Osteocyte (in vitro differentiated cells): ENCODE data around the gene INSM1. TPM values are rescaled to one million over a fixed set of nuclear protein-coding genes. Genes with fewer than 3 reads are reported as not detected.
A peak's percentile ranks its signal among the peaks of the same experiment; 100 is the strongest.

Experiments used
- DNase-seq: peaks from one replicate; pipeline ENCODE4 v3.0.0; 2021; ENCODE audit warnings: mixed read lengths; ENCODE audit not compliant: unreplicated experiment; ENCODE audit errors: extremely low spot score
- H3K27ac Mint-ChIP-seq: one replicate; pipeline ENCODE4 v1.8.0; 2021; ENCODE audit warnings: mild to moderate bottlenecking, mixed read lengths; ENCODE audit not compliant: unreplicated experiment
- H3K27me3 Mint-ChIP-seq: one replicate; pipeline ENCODE4 v1.8.0; 2021; ENCODE audit warnings: mixed read lengths; ENCODE audit not compliant: unreplicated experiment
- H3K36me3 Mint-ChIP-seq: one replicate; pipeline ENCODE4 v1.8.0; 2021; ENCODE audit warnings: mixed read lengths; ENCODE audit not compliant: unreplicated experiment
- H3K4me1 Mint-ChIP-seq: one replicate; pipeline ENCODE4 v1.8.0; 2021; ENCODE audit warnings: mixed read lengths; ENCODE audit not compliant: unreplicated experiment
- H3K4me3 Mint-ChIP-seq: one replicate; pipeline ENCODE4 v1.8.0; 2021; ENCODE audit warnings: mild to moderate bottlenecking, moderate library complexity, mixed read lengths; ENCODE audit not compliant: unreplicated experiment
- H3K9me3 Mint-ChIP-seq: one replicate; pipeline ENCODE4 v1.8.0; 2021; ENCODE audit warnings: mixed read lengths; ENCODE audit not compliant: unreplicated experiment
- CTCF ChIP-seq: fragments of 200-600 bp; sonication (generic); IDR thresholded peaks from 2 replicates; pipeline ENCODE4 v1.5.0; 2021; ENCODE audit warnings: antibody characterized with exemption, mild to moderate bottlenecking, moderate library complexity
- total RNA-seq: library from RNA; stranded (reverse); gene quantifications from 2 replicates; pipeline ENCODE4 v1.2.1, GENCODE V29; 2021

Gene INSM1
- total RNA-seq, 1 donor from 2014 or later, result not detected

DNA sequence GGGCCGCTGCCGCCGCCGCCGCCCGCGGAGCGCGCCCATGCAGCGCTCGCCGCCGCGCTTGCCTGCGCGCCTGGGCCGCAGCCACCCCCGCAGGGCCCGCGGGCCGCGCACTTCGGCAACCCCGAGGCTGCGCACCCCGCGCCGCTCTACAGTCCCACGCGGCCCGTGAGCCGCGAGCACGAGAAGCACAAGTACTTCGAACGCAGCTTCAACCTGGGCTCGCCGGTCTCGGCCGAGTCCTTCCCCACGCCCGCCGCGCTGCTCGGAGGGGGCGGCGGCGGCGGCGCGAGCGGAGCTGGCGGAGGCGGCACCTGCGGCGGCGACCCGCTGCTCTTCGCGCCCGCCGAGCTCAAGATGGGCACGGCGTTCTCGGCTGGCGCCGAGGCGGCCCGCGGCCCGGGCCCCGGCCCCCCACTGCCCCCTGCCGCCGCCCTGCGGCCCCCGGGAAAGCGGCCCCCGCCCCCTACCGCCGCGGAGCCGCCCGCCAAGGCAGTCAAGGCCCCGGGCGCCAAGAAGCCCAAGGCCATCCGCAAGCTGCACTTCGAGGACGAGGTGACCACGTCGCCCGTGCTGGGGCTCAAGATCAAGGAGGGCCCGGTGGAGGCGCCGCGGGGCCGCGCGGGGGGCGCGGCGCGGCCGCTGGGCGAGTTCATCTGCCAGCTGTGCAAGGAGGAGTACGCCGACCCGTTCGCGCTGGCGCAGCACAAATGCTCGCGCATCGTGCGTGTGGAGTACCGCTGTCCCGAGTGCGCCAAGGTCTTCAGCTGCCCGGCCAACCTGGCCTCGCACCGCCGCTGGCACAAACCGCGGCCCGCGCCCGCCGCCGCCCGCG is 730 bp downstream of the INSM1 start:
- H3K4me3 Mint-ChIP-seq, result no peak overlapping the region
- no peaks in the 10 kb centered on the region for H3K9me3 Mint-ChIP-seq
- peaks cover 7% of the 10 kb centered on the region for H3K4me1 Mint-ChIP-seq
- no peak for DNase-seq
- peaks cover 70% of the 10 kb centered on the region for H3K27me3 Mint-ChIP-seq
- H3K27ac Mint-ChIP-seq, result no peak overlapping the region
- no peaks in the 10 kb centered on the region for H3K36me3 Mint-ChIP-seq
- no peak for TF ChIP-seq CTCF

- no peaks in the 10 kb centered on the region for H3K36me3 Mint-ChIP-seq
- no peak for TF ChIP-seq CTCF
- peak overlapping the region; percentile 61 for H3K4me3 Mint-ChIP-seq
- H3K27me3 Mint-ChIP-seq, result peaks cover 72% of the 10 kb centered on the region
- H3K9me3 Mint-ChIP-seq, result no peaks in the 10 kb centered on the region
- DNase-seq, result no peak
- no peak overlapping the region for H3K27ac Mint-ChIP-seq
- peaks cover 7% of the 10 kb centered on the region for H3K4me1 Mint-ChIP-seq
These were observed 1.6 kb downstream of the INSM1 start for GRCh38 chr20:20369250-20370093.

- H3K9me3 Mint-ChIP-seq, result no peaks in the 10 kb centered on the region
- H3K27ac Mint-ChIP-seq, result no peak overlapping the region
- H3K36me3 Mint-ChIP-seq, result no peaks in the 10 kb centered on the region
- H3K27me3 Mint-ChIP-seq, result peaks cover 73% of the 10 kb centered on the region
- H3K4me3 Mint-ChIP-seq, result peak overlapping the region; percentile 61
- peaks cover 7% of the 10 kb centered on the region for H3K4me1 Mint-ChIP-seq
- DNase-seq, result no peak
- TF ChIP-seq CTCF, result no peak
These were observed 2.2 kb downstream of the INSM1 start for GRCh38 chr20:20370094-20370575.

DNA sequence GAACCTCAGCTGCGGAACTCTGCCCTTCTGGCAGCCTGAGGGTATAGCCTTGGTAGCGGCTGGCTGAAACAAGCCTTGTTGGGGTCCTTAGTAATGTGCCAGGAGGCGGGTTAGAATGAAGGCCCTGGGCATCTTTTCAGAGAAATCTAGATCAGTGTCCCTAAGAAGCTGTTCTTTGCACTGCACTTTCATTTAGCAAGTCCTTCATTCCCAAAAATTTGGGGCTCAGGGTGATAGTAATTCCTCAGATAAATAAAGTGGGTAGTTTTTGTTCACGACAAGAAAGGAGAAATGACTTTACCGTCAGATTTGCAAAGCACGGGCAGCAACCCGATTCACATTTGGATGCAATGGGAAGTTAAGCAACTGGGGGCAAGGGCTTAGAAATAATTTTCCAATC is 3.2 kb downstream of the INSM1 start:
- Mint-ChIP-seq H3K4me3 (no peak overlapping the region), H3K9me3 (no peaks in the 10 kb centered on the region), H3K27ac (no peak overlapping the region), H3K36me3 (no peaks in the 10 kb centered on the region), H3K4me1 (peaks cover 7% of the 10 kb centered on the region), H3K27me3 (peaks cover 73% of the 10 kb centered on the region)
- no peak for DNase-seq
- no peak for TF ChIP-seq CTCF

- no peak for TF ChIP-seq CTCF
- peaks cover 72% of the 10 kb centered on the region for H3K27me3 Mint-ChIP-seq
- no peaks in the 10 kb centered on the region for H3K36me3 Mint-ChIP-seq
- no peaks in the 10 kb centered on the region for H3K9me3 Mint-ChIP-seq
- no peak for DNase-seq
- H3K4me3 Mint-ChIP-seq, result no peak overlapping the region
- peaks cover 7% of the 10 kb centered on the region for H3K4me1 Mint-ChIP-seq
- H3K27ac Mint-ChIP-seq, result no peak overlapping the region
These were observed 3.8 kb downstream of the INSM1 start for GRCh38 chr20:20371681-20372080.
